Measurements from ENCODE around the gene LRRC23. TPM values are rescaled to one million over a fixed set of nuclear protein-coding genes. Genes with fewer than 3 reads are reported as not detected.
"Not testable (repeated sequence)": the region's sequence is repeated elsewhere in the genome, so short reads cannot be mapped to it uniquely, and the experiment has no call there.

Gene LRRC23
- total and polyA plus RNA-seq, 2 donors from 2014 or later: 16.6 to 19.7 TPM

- FAIRE-seq; H3K4me1 ChIP-seq (ENCODE audit: control insufficient read depth in 2 of 3, insufficient read depth in 2 of 3, low read depth in 1 of 3, low read length in 3 of 3); H3K9me3 ChIP-seq (ENCODE audit: control insufficient read depth in 2 of 3, insufficient read depth in 1 of 3, low read length in 3 of 3); intact Hi-C loops (cut with DNase I); H3K4me3 ChIP-seq (ENCODE audit: low read length in 3 of 3); DNase-seq; H3K27ac ChIP-seq (ENCODE audit: low read depth in 2 of 2, low read length in 2 of 2); H3K9ac ChIP-seq (ENCODE audit: low read length in 3 of 3); H3K27me3 ChIP-seq (ENCODE audit: control insufficient read depth, insufficient read depth, low read length); H3K36me3 ChIP-seq (ENCODE audit: control insufficient read depth in 2 of 3, insufficient read depth in 3 of 3, low read length in 3 of 3): not testable (repeated sequence)
Measured at GRCh38 chr12:6879824-6880223, 24.8 kb upstream of the LRRC23 start.

GRCh38 chr12:6883252-6883651, 21.4 kb upstream of the LRRC23 start:
- intact Hi-C loops (cut with DNase I): no loop called here
- no peak for FAIRE-seq
- H3K4me1 ChIP-seq (ENCODE audit: control insufficient read depth in 2 of 3, insufficient read depth in 2 of 3, low read depth in 1 of 3, low read length in 3 of 3): no peaks in the 10 kb centered on the region

GRCh38 chr12:6883683-6884082, 20.9 kb upstream of the LRRC23 start:
- Histone ChIP-seq H3K9ac (ENCODE audit: low read length in 3 of 3) (no peak overlapping the region), H3K4me3 (ENCODE audit: low read length in 3 of 3) (no peak overlapping the region), H3K27ac (ENCODE audit: low read depth in 2 of 2, low read length in 2 of 2) (no peak overlapping the region), H3K4me1 (ENCODE audit: control insufficient read depth in 2 of 3, insufficient read depth in 2 of 3, low read depth in 1 of 3, low read length in 3 of 3) (no peaks in the 10 kb centered on the region), H3K9me3 (ENCODE audit: control insufficient read depth in 2 of 3, insufficient read depth in 1 of 3, low read length in 3 of 3) (no peaks in the 10 kb centered on the region), H3K27me3 (ENCODE audit: control insufficient read depth, insufficient read depth, low read length) (no peaks in the 10 kb centered on the region), H3K36me3 (ENCODE audit: control insufficient read depth in 2 of 3, insufficient read depth in 3 of 3, low read length in 3 of 3) (peaks cover 0 to 8% (median 0%) of the 10 kb centered on the region in 3 donors)
- no peak for TF ChIP-seq CTCF (IDR thresholded peaks at IDR 0.05; ENCODE audit: borderline replicate concordance, extremely low read depth, insufficient read depth)
- no peak for FAIRE-seq
- DNase-seq: peak in 2 of 5 donors; percentile 39 to 65
- intact Hi-C loops (cut with DNase I): no loop called here

More at GRCh38 chr12:6883252-6883651, 21.4 kb upstream of the LRRC23 start:
- DNase-seq: peak in 1 of 5 donors; percentile 22
- TF ChIP-seq CTCF (IDR thresholded peaks at IDR 0.05; ENCODE audit: borderline replicate concordance, extremely low read depth, insufficient read depth): no peak
- Histone ChIP-seq H3K27me3 (ENCODE audit: control insufficient read depth, insufficient read depth, low read length) (no peaks in the 10 kb centered on the region), H3K36me3 (ENCODE audit: control insufficient read depth in 2 of 3, insufficient read depth in 3 of 3, low read length in 3 of 3) (peaks cover 0 to 8% (median 0%) of the 10 kb centered on the region in 3 donors), H3K9me3 (ENCODE audit: control insufficient read depth in 2 of 3, insufficient read depth in 1 of 3, low read length in 3 of 3) (no peaks in the 10 kb centered on the region), H3K9ac (ENCODE audit: low read length in 3 of 3) (no peak overlapping the region), H3K4me3 (ENCODE audit: low read length in 3 of 3) (no peak overlapping the region), H3K27ac (ENCODE audit: low read depth in 2 of 2, low read length in 2 of 2) (no peak overlapping the region)

- H3K9ac ChIP-seq (ENCODE audit: low read length in 3 of 3): no peak overlapping the region
- peaks cover 0 to 8% (median 0%) of the 10 kb centered on the region in 3 donors for H3K36me3 ChIP-seq (ENCODE audit: control insufficient read depth in 2 of 3, insufficient read depth in 3 of 3, low read length in 3 of 3)
- no peaks in the 10 kb centered on the region for H3K9me3 ChIP-seq (ENCODE audit: control insufficient read depth in 2 of 3, insufficient read depth in 1 of 3, low read length in 3 of 3)
- no peak for TF ChIP-seq CTCF (IDR thresholded peaks at IDR 0.05; ENCODE audit: borderline replicate concordance, extremely low read depth, insufficient read depth)
- no peaks in the 10 kb centered on the region for H3K4me1 ChIP-seq (ENCODE audit: control insufficient read depth in 2 of 3, insufficient read depth in 2 of 3, low read depth in 1 of 3, low read length in 3 of 3)
- H3K27me3 ChIP-seq (ENCODE audit: control insufficient read depth, insufficient read depth, low read length): no peaks in the 10 kb centered on the region
- intact Hi-C loops (cut with DNase I): no loop called here
- DNase-seq: peak in 2 of 5 donors; percentile 40 to 66
- no peak for FAIRE-seq
- no peak overlapping the region for H3K4me3 ChIP-seq (ENCODE audit: low read length in 3 of 3)
- H3K27ac ChIP-seq (ENCODE audit: low read depth in 2 of 2, low read length in 2 of 2): no peak overlapping the region
Measured at GRCh38 chr12:6884539-6884938, 20.1 kb upstream of the LRRC23 start.

GRCh38 chr12:6886206-6886999, 18.2 kb upstream of the LRRC23 start:
- H3K9ac ChIP-seq (ENCODE audit: low read length in 3 of 3); H3K27ac ChIP-seq (ENCODE audit: low read depth in 2 of 2, low read length in 2 of 2); H3K27me3 ChIP-seq (ENCODE audit: control insufficient read depth, insufficient read depth, low read length); FAIRE-seq; intact Hi-C loops (cut with DNase I); H3K4me3 ChIP-seq (ENCODE audit: low read length in 3 of 3); H3K36me3 ChIP-seq (ENCODE audit: control insufficient read depth in 2 of 3, insufficient read depth in 3 of 3, low read length in 3 of 3); H3K9me3 ChIP-seq (ENCODE audit: control insufficient read depth in 2 of 3, insufficient read depth in 1 of 3, low read length in 3 of 3); H3K4me1 ChIP-seq (ENCODE audit: control insufficient read depth in 2 of 3, insufficient read depth in 2 of 3, low read depth in 1 of 3, low read length in 3 of 3): not testable (repeated sequence)
- DNase-seq: peak in 1 of 5 donors; percentile 25
